ENCODE results near the gene SMPD1. TPM values are rescaled to one million over a fixed set of nuclear protein-coding genes. Genes with fewer than 3 reads are reported as not detected.

Gene SMPD1
- total RNA-seq, 1 experiment from 2014 or later, result 4.5 TPM

DNA sequence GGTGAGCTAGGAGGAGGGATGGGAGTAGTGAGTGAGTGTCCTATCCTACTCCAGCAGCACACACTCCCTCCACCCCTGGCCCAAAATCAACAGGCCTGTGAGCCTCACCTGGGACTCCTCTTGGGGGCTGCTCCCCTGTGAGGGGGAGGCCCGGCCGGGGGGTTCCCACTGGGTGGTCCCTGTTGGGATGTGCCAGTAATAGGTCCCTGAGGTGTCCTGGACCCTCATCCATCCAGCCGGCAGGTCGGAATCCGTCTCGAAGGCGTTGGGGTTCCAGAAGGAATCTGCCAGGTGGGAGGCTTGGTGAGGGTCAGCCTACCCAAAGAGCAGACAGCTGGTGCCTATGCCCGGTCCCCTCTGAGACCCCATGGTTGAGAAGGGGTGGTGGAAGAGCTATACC lies 13.3 kb downstream of the SMPD1 start:
- no peak overlapping the region for H3T11ph ChIP-seq (ENCODE audit: low read length)
- no peak overlapping the region for H3K56ac ChIP-seq (ENCODE audit: insufficient read length, low read depth, low read length)
- no peaks in the 10 kb centered on the region for H3K9me3 ChIP-seq (ENCODE audit: control insufficient read depth, low read depth, low read length)
- H3K23me2 ChIP-seq (ENCODE audit: insufficient read length, low read depth, low read length, poor library complexity, severe bottlenecking), result no peaks in the 10 kb centered on the region
- H2BK120ac ChIP-seq (ENCODE audit: low read depth, low read length, poor library complexity, severe bottlenecking), result no peak overlapping the region
- no peak overlapping the region; the same call in 1 of the 2 replicates for H3K14ac ChIP-seq (ENCODE audit: insufficient read depth, low read length)
- H2AK5ac ChIP-seq (ENCODE audit: insufficient read length, low read length), result no peak overlapping the region
- Mint-ChIP-seq H3K4me1 (peaks cover 7 to 23% of the 10 kb centered on the region in 2 experiments), H3K27ac (no peak overlapping the region), H3K9me3 (no peaks in the 10 kb centered on the region), H3K27me3 (ENCODE audit: low read depth) (no peaks in the 10 kb centered on the region), H3K36me3 (ENCODE audit: insufficient read depth in 1 of 3, low read depth in 3 of 3) (peaks cover 0 to 13% (median 12%) of the 10 kb centered on the region in 3 experiments; a peak in 2 of 7 replicates), H3K4me3 (no peak overlapping the region)
- no peak overlapping the region for H4K91ac ChIP-seq (ENCODE audit: insufficient read length, low read depth, low read length)
- TF ChIP-seq, protein P1, sequence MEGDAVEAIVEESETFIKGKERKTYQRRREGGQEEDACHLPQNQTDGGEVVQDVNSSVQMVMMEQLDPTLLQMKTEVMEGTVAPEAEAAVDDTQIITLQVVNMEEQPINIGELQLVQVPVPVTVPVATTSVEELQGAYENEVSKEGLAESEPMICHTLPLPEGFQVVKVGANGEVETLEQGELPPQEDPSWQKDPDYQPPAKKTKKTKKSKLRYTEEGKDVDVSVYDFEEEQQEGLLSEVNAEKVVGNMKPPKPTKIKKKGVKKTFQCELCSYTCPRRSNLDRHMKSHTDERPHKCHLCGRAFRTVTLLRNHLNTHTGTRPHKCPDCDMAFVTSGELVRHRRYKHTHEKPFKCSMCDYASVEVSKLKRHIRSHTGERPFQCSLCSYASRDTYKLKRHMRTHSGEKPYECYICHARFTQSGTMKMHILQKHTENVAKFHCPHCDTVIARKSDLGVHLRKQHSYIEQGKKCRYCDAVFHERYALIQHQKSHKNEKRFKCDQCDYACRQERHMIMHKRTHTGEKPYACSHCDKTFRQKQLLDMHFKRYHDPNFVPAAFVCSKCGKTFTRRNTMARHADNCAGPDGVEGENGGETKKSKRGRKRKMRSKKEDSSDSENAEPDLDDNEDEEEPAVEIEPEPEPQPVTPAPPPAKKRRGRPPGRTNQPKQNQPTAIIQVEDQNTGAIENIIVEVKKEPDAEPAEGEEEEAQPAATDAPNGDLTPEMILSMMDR (conservative IDR thresholded peaks at IDR 0.05), result no peak
- no peaks in the 10 kb centered on the region for H3K27me3 ChIP-seq (ENCODE audit: insufficient read depth, low read length)
- no peak overlapping the region for H3K23ac ChIP-seq (ENCODE audit: insufficient read length, low read depth, low read length)
- no peak overlapping the region for H4K5ac ChIP-seq (ENCODE audit: insufficient read length, low read depth, low read length)
- no peaks in the 10 kb centered on the region for H3K4me1 ChIP-seq (ENCODE audit: insufficient read depth, low read length)
- no peak overlapping the region for H2BK15ac ChIP-seq (ENCODE audit: low read depth, low read length)
- H3K9ac ChIP-seq (ENCODE audit: extremely low read depth, insufficient read length, low read length), result no peak overlapping the region
- no peaks in the 10 kb centered on the region for H4K20me1 ChIP-seq (ENCODE audit: control insufficient read depth, insufficient read depth, insufficient read length)
- no peak overlapping the region for H2BK20ac ChIP-seq (ENCODE audit: low read depth, low read length, poor library complexity, severe bottlenecking)
- no peak overlapping the region for H4K8ac ChIP-seq (replicated peaks; ENCODE audit: insufficient read length, low read depth, low read length)
- no CpG with 5 or more reads among the region's 8 CpGs for WGBS (ENCODE audit: extremely low coverage, insufficient read length, low lambda C conversion rate)
- no peak overlapping the region for H2BK5ac ChIP-seq (ENCODE audit: insufficient read length, low read length)
- no peak overlapping the region for H3K27ac ChIP-seq (ENCODE audit: insufficient read length, low read depth, low read length)
- no peaks in the 10 kb centered on the region for H3K79me1 ChIP-seq (ENCODE audit: insufficient read depth, low read depth, low read length, poor library complexity, severe bottlenecking)
- H3K79me2 ChIP-seq (ENCODE audit: insufficient read depth, low read length), result no peaks in the 10 kb centered on the region
- H2BK12ac ChIP-seq (ENCODE audit: insufficient read length, low read depth, low read length), result no peak overlapping the region
- H3K4ac ChIP-seq (ENCODE audit: low read depth, low read length), result no peak overlapping the region
- no peak overlapping the region for H3K18ac ChIP-seq (ENCODE audit: insufficient read length, low read depth, low read length)
- DNase-seq, result peak; percentile 22
- no peak overlapping the region for H2AFZ ChIP-seq (ENCODE audit: low read length)
- H3K4me2 ChIP-seq (ENCODE audit: insufficient read depth, insufficient read length, low read length), result no peak overlapping the region

All from H9 (cell line).